Ureter (tissue), 1 donor: ENCODE data around the gene GNL3L. TPM values are rescaled to one million over a fixed set of nuclear protein-coding genes. Genes with fewer than 3 reads are reported as not detected.
"Not testable (repeated sequence)": the region's sequence is repeated elsewhere in the genome, so short reads cannot be mapped to it uniquely, and the experiment has no call there.

Experiments used
- DNase-seq: peaks from one replicate; pipeline ENCODE4 v3.0.0-alpha.2; 2020; ENCODE audit warnings: low spot score
- total RNA-seq: library from RNA; stranded (reverse); gene quantifications from one replicate; pipeline ENCODE4 v1.2.4, GENCODE V29; 2023
- donor health status: DM: yes; HTN: yes; CAD: no.

Gene GNL3L
- total RNA-seq, 1 donor from 2014 or later, result 56.7 TPM

- no peak for DNase-seq
Measured at GRCh38 chrX:54561622-54562021, 31.6 kb downstream of the GNL3L start.

- no peak for DNase-seq
Measured at GRCh38 chrX:54564936-54565335, 34.9 kb downstream of the GNL3L start.

DNA sequence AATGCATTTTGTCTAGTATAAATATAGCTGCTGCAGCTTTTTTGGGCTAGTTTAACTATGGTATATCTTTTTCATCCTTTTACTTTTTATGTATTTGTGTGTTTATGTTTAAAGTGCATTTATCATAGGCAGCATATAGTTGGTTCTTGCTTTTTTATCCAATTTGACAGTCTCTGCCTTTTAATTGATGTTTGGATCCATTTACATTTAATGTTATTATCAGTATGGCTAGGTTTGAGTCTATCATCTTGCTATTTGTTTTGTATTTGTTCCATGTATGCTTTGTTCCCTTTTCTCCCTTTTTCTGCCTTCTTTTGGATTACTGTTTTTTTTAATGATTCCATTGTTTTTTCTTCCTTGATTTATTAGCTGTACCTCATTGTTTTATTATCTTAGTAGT, 40.3 kb downstream of the GNL3L start:
- DNase-seq, result no peak

DNA sequence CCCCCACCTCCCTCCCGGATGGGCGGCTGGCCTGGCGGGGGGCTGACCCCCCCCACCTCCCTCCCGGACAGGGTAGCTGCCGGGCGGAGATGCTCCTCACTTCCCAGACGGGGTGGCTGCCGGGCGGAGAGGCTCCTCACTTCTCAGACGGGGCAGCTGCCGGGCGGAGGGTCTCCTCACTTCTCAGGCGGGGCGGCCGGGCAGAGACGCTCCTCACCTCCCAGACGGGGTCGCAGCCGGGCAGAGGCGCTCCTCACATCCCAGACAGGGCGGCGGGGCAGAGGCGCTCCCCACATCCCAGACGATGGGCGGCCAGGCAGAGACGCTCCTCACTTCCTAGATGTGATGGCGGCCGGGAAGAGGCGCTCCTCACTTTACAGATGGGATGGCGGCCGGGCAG, 42.6 kb downstream of the GNL3L start:
- DNase-seq, result not testable (repeated sequence)

GRCh38 chrX:54597728-54598127, 67.7 kb downstream of the GNL3L start:
- DNase-seq, result no peak

GRCh38 chrX:54602563-54602962, 72.5 kb downstream of the GNL3L start:
- DNase-seq, result no peak

Other genes with a start within 250 kb of the GNL3L start
- gene WNK3, start 172.2 kb upstream of the GNL3L start, total RNA-seq, result 10.0 TPM
- gene TSR2, start 89.8 kb upstream of the GNL3L start, total RNA-seq, result 42.4 TPM
- 3.3 TPM for gene FGD1, start 34.0 kb upstream of the GNL3L start, total RNA-seq